ENCODE results near the gene TARDBP.
"Not testable (repeated sequence)": the region's sequence is repeated elsewhere in the genome, so short reads cannot be mapped to it uniquely, and the experiment has no call there.

The TARDBP gene

GRCh38 chr1:11042065-11042464 lies 29.6 kb downstream of the TARDBP start:
- DNase-seq (ENCODE audit: low read depth, low spot score), result no peak

GRCh38 chr1:11042995-11043874 lies 30.8 kb downstream of the TARDBP start:
- no peak for DNase-seq (ENCODE audit: low read depth, low spot score)

- DNase-seq (ENCODE audit: low read depth, low spot score), result no peak
These were observed 31.8 kb downstream of the TARDBP start for GRCh38 chr1:11044086-11044848.

- DNase-seq (ENCODE audit: low read depth, low spot score), result no peak
These were observed 32.5 kb downstream of the TARDBP start for GRCh38 chr1:11044849-11045427.

GRCh38 chr1:11045428-11046269 lies 33.2 kb downstream of the TARDBP start:
- no peak for DNase-seq (ENCODE audit: low read depth, low spot score)

- DNase-seq (ENCODE audit: low read depth, low spot score), result no peak
These were observed 33.8 kb downstream of the TARDBP start for GRCh38 chr1:11046270-11046566.

GRCh38 chr1:11046625-11047365 lies 34.3 kb downstream of the TARDBP start, which contains the start of gene MASP2:
Gene MASP2 (minus strand): TSS chr1:11047239. CDS start chr1:11047207, 32 bp downstream.
- no peak for DNase-seq (ENCODE audit: low read depth, low spot score)

- DNase-seq (ENCODE audit: low read depth, low spot score), result not testable (repeated sequence)
These were observed 38.7 kb downstream of the TARDBP start for GRCh38 chr1:11051121-11051520.

- no peak for DNase-seq (ENCODE audit: low read depth, low spot score)
These were observed 39.5 kb downstream of the TARDBP start for GRCh38 chr1:11051781-11052511.

- DNase-seq (ENCODE audit: low read depth, low spot score), result no peak
These were observed 40.6 kb downstream of the TARDBP start for GRCh38 chr1:11052839-11053757.

- DNase-seq (ENCODE audit: low read depth, low spot score), result no peak
These were observed 41.3 kb downstream of the TARDBP start for GRCh38 chr1:11053758-11054137.

- DNase-seq (ENCODE audit: low read depth, low spot score), result no peak
These were observed 41.7 kb downstream of the TARDBP start for GRCh38 chr1:11054181-11054580.

GRCh38 chr1:11054666-11055065 lies 42.2 kb downstream of the TARDBP start:
- no peak for DNase-seq (ENCODE audit: low read depth, low spot score)

- DNase-seq (ENCODE audit: low read depth, low spot score), result no peak
These were observed 43.2 kb downstream of the TARDBP start for GRCh38 chr1:11055676-11056075.

- DNase-seq (ENCODE audit: low read depth, low spot score), result no peak
These were observed 44.0 kb downstream of the TARDBP start for GRCh38 chr1:11056504-11056903.

GRCh38 chr1:11057477-11057876 lies 45.0 kb downstream of the TARDBP start:
- no peak for DNase-seq (ENCODE audit: low read depth, low spot score)

GRCh38 chr1:11058026-11058425 lies 45.6 kb downstream of the TARDBP start:
- no peak for DNase-seq (ENCODE audit: low read depth, low spot score)

- DNase-seq (ENCODE audit: low read depth, low spot score), result no peak
These were observed 46.2 kb downstream of the TARDBP start for GRCh38 chr1:11058595-11059154.
